Rectal smooth muscle tissue (tissue), 1 donor: ENCODE results near the gene PPARA.
"Not testable (repeated sequence)": the region's sequence is repeated elsewhere in the genome, so short reads cannot be mapped to it uniquely, and the experiment has no call there.

Experiments
- H3K27ac ChIP-seq: one replicate; pipeline ENCODE4 v1.7.0; 2013; ENCODE audit warnings: low read depth, low read length, inconsistent platforms
- H3K27me3 ChIP-seq: one replicate; pipeline ENCODE4 v1.7.0; 2013; ENCODE audit warnings: low read length; ENCODE audit not compliant: control insufficient read depth, insufficient read depth
- H3K36me3 ChIP-seq: one replicate; pipeline ENCODE4 v1.7.0; 2013; ENCODE audit warnings: low read length; ENCODE audit not compliant: control insufficient read depth, insufficient read depth
- H3K4me1 ChIP-seq: one replicate; pipeline ENCODE4 v1.7.0; 2013; ENCODE audit warnings: low read length; ENCODE audit not compliant: control insufficient read depth, insufficient read depth
- H3K4me3 ChIP-seq: one replicate; pipeline ENCODE4 v1.7.0; 2013; ENCODE audit warnings: low read length
- H3K9ac ChIP-seq: one replicate; pipeline ENCODE4 v1.7.0; 2013; ENCODE audit warnings: low read length

PPARA gene

GRCh38 chr22:46246178-46246577 is 95.9 kb downstream of the PPARA start:
- no peaks in the 10 kb centered on the region for H3K36me3 ChIP-seq
- H3K4me1 ChIP-seq: peaks cover 10% of the 10 kb centered on the region
- H3K4me3 ChIP-seq: no peak overlapping the region
- no peaks in the 10 kb centered on the region for H3K27me3 ChIP-seq
- H3K27ac ChIP-seq: no peak overlapping the region
- H3K9ac ChIP-seq: no peak overlapping the region

GRCh38 chr22:46247443-46247975 is 97.2 kb downstream of the PPARA start:
- Histone ChIP-seq H3K27me3 (no peaks in the 10 kb centered on the region), H3K9ac (no peak overlapping the region), H3K4me3 (no peak overlapping the region), H3K4me1 (peaks cover 14% of the 10 kb centered on the region), H3K27ac (no peak overlapping the region), H3K36me3 (no peaks in the 10 kb centered on the region)

- Histone ChIP-seq H3K27me3 (no peaks in the 10 kb centered on the region), H3K27ac (peak within 1 kb of the TSS; percentile 87), H3K9ac (peak within 1 kb of the TSS; percentile 89), H3K36me3 (no peaks in the 10 kb centered on the region), H3K4me3 (peak within 1 kb of the TSS; percentile 92), H3K4me1 (peaks cover 14% of the 10 kb centered on the region)
These were observed 99.9 kb downstream of the PPARA start, which contains the start of gene CDPF1 for GRCh38 chr22:46250035-46250782. Gene CDPF1 (minus strand): TSS chr22:46250293. CDS start chr22:46248284, 2,009 bp downstream.

DNA sequence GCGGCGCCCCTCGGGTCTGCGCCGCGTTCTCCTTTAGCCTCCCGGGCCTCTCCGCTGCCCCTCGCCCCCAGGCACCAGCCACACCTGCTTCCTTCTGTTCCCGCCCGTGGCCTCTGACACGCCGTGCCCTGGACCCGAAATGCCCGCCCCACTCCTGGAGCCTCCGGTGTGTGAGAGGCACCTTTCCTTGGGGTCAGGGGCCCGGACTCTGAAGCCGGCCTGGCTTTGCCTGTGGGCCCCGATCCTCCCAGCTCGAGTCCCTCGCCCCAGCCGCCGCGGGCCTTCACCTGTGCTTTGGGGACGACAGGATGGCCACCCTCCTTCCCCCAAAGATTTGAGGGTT is 100.4 kb downstream of the PPARA start:
- Histone ChIP-seq H3K4me1 (peaks cover 14% of the 10 kb centered on the region), H3K36me3 (no peaks in the 10 kb centered on the region), H3K9ac (peak overlapping the region; percentile 80), H3K4me3 (peak overlapping the region; percentile 92), H3K27me3 (no peaks in the 10 kb centered on the region), H3K27ac (peak overlapping the region; percentile 87)

GRCh38 chr22:46251266-46251665 is 100.9 kb downstream of the PPARA start:
- no peaks in the 10 kb centered on the region for H3K36me3 ChIP-seq
- peak overlapping the region; percentile 4 for H3K27ac ChIP-seq
- H3K27me3 ChIP-seq: no peaks in the 10 kb centered on the region
- peak overlapping the region; percentile 92 for H3K4me3 ChIP-seq
- peaks cover 14% of the 10 kb centered on the region for H3K4me1 ChIP-seq
- no peak overlapping the region for H3K9ac ChIP-seq

GRCh38 chr22:46251816-46252380 is 101.6 kb downstream of the PPARA start:
- H3K4me3 ChIP-seq: no peak overlapping the region

GRCh38 chr22:46256358-46256958 is 106.1 kb downstream of the PPARA start:
- peaks cover under 1% of the 10 kb centered on the region for H3K4me1 ChIP-seq
- H3K4me3 ChIP-seq: no peak overlapping the region
- no peaks in the 10 kb centered on the region for H3K27me3 ChIP-seq
- H3K9ac ChIP-seq: no peak overlapping the region
- no peaks in the 10 kb centered on the region for H3K36me3 ChIP-seq
- H3K27ac ChIP-seq: no peak overlapping the region

More at GRCh38 chr22:46251816-46252380, 101.6 kb downstream of the PPARA start:
- H3K4me1 ChIP-seq: peaks cover 14% of the 10 kb centered on the region
- no peaks in the 10 kb centered on the region for H3K36me3 ChIP-seq
- no peaks in the 10 kb centered on the region for H3K27me3 ChIP-seq
- no peak overlapping the region for H3K27ac ChIP-seq
- H3K9ac ChIP-seq: no peak overlapping the region

DNA sequence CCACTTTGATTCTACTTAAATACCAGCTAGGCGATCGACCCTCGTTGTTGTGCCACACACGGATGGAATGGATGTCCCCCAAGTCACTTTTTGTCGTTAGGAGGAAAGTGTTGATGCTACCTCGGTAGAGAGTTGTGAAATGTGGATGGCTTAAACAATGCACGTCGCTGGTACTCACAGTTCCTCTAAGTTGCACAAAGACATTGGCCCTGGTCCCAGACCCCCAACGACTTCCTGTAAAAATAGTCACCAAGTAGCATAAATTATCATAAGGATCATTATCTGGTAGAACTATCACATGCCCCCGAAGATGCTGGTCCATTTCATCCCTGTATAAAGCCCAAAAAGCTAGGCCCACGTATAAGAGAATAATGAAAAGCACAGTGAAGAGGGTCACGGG is 109.0 kb downstream of the PPARA start:
- H3K4me3 ChIP-seq: no peak overlapping the region
- H3K36me3 ChIP-seq: no peaks in the 10 kb centered on the region
- H3K9ac ChIP-seq: no peak overlapping the region
- no peaks in the 10 kb centered on the region for H3K27me3 ChIP-seq
- H3K4me1 ChIP-seq: no peaks in the 10 kb centered on the region
- no peak overlapping the region for H3K27ac ChIP-seq

- H3K27me3 ChIP-seq: no peaks in the 10 kb centered on the region
- no peaks in the 10 kb centered on the region for H3K4me1 ChIP-seq
- H3K36me3 ChIP-seq: no peaks in the 10 kb centered on the region
- H3K27ac ChIP-seq: no peak overlapping the region
- H3K4me3 ChIP-seq: no peak overlapping the region
- no peak overlapping the region for H3K9ac ChIP-seq
These were observed 109.7 kb downstream of the PPARA start for GRCh38 chr22:46260038-46260437.

- no peak overlapping the region for H3K27ac ChIP-seq
- no peaks in the 10 kb centered on the region for H3K36me3 ChIP-seq
- no peak overlapping the region for H3K9ac ChIP-seq
- peaks cover 5% of the 10 kb centered on the region for H3K4me1 ChIP-seq
- no peaks in the 10 kb centered on the region for H3K27me3 ChIP-seq
- no peak overlapping the region for H3K4me3 ChIP-seq
These were observed 112.3 kb downstream of the PPARA start for GRCh38 chr22:46262449-46263215.

DNA sequence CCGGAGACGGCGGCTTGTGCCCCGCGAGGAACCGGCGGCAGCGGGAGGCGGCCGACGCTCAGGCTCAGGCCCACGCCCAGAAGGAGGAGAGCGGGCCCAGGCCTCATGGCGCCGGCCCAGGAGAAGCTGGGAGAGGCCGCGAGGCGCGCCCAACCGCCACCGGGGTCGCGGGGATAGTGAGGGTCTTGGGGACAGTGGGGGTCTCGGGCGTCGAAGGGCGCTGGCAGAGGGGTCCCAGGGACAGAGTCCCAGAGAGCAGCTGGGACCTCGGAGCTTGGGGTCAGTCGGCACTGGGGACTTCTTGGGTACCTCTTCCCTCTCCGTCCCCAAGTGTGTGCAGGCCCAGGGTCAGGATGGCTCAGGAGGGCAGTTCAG is 112.9 kb downstream of the PPARA start, which contains the start of gene PKDREJ:
Gene PKDREJ, minus strand, starts transcription at position 128 of the 375 bp plus-strand sequence. Its CDS starts 21 bp downstream, at position 107.
- Histone ChIP-seq H3K4me1 (peaks cover 7% of the 10 kb centered on the region), H3K27ac (no peak within 1 kb of the TSS), H3K9ac (no peak within 1 kb of the TSS), H3K36me3 (no peaks in the 10 kb centered on the region), H3K27me3 (no peaks in the 10 kb centered on the region), H3K4me3 (no peak within 1 kb of the TSS)

GRCh38 chr22:46264520-46264919 is 114.2 kb downstream of the PPARA start:
- not testable (repeated sequence) for H3K4me3 ChIP-seq, H3K9ac ChIP-seq, H3K36me3 ChIP-seq, H3K27me3 ChIP-seq, H3K4me1 ChIP-seq, H3K27ac ChIP-seq
